Non-pigmented ciliary epithelial cell (primary cell): Measurements from ENCODE around the gene IMMP2L.
"Not testable (repeated sequence)": the region's sequence is repeated elsewhere in the genome, so short reads cannot be mapped to it uniquely, and the experiment has no call there.

Source experiments
- DNase-seq: peaks from one replicate; pipeline ENCODE4 v3.0.0-alpha.2; 2010; ENCODE audit warnings: low read depth

Gene IMMP2L

DNA sequence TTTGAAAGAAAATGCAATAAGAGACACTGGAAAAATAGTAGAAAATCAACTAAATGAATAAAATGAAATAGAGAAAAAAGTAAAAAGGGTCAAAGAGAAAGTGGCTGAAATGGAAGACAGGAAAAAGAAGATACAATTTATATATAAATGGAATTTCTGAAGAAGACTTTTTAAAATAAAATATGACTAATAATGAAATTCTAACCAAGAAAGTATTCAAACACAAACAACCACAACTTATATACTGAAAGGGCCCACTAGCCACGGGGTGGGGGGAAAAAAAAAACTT lies 232.1 kb downstream of the IMMP2L start:
- no peak for DNase-seq

DNA sequence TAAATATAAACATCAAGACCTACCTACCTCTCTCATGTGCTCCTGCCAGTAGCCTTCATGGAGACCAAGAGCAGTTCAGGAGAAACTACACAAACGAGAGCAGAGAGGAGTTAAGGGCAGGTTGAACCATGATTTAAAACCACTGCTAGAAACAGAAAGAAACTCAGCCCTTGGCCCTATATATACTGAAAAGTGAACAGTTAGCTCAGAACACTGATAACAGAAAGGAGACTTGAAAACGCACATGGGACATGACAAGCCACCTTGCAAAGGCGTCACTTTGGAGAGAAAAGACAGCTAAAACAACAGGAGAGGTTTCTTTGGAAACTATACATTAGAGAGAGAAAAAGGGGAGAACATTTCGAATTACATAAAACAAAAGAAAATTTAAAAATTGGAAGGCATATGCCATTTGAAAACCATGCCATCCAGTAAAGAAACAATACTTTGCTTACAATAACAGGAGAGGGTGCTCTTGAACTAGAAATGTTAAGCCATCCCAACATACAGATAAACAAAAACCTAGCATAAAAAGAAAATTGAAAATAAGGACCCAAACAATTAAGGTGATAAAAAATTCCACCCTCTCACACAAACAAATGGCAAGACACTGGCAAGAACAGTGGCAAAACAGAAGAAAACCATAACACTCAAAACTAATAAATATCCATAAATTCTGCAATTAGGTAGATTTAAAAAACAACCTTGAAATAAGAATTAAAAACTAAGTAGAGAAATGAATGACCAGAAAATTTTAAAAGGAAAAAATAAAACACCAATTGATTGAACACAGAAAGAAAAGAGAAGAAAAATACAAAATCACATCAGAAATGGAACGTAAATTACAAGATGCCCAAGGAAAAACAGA lies 232.7 kb downstream of the IMMP2L start:
- no peak for DNase-seq

DNA sequence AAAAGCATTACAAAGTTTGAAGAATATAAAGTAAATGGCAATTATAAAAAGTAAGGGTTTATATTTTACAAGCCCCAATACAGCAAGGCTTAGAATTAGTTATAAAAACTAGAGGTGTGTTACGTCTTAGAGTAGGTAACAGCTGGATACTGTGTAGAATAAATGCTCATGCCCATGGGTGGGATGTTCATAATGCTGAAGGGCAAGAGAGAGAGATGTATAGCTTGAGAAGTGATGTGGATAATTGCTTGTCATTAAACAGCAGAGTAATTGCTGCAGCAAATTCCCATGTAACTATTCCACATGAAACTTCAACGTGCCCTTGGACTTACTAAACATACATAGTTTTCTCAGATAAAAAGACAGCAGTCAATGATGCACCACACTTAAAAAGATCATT lies 233.8 kb downstream of the IMMP2L start:
- no peak for DNase-seq

DNA sequence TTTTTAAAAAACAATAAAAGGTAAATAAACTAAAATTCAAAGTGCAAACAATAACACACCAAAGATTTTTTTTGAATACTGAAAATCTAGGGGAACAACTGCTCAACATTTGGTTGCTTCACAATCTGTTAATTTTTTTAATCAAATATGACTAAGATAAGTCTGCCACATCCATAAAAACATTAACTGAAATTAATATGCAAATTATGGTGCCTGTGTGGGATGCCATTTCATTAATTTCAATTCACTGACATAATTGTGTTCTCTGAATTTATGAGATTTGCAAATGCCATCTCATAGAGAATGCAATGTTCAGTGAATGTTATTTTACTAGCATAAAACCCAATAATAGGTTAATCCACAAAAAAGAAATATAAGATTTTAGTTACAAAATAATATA lies 237.5 kb downstream of the IMMP2L start:
- DNase-seq, result no peak

DNA sequence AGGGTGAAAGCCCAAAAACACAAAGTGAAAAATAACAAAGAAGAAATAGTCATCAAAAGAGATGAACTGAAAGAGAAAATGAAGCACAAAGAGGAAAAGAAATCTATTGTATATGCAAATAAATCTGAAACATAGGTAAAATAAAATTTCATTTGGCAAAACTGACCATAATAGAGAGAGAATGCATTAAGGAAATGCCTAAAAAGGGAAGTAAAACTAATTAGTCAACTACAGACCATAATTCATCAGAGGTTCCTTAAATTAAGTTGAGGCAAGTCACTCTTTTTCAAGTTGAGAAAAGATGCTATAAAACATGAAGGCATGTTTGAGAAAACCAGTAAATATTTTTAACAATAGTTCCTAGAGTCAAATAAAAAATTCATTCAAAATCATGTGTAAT lies 238.1 kb downstream of the IMMP2L start:
- no peak for DNase-seq

DNA sequence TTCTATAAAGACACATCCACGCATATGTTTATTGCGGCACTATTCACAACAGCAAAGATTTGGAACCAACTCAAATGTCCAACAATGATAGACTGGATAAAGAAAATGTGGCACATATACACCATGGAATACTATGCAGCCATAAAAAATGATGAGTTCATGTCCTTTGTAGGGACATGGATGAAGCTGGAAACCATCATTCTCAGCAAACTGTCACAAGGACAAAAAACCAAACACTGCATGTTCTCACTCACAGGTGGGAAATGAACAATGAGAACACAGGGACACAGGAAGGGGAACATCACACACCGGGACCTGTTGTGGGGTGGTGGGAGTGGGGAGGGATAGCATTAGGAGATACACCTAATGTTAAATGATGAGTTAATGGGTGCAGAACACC lies 238.6 kb downstream of the IMMP2L start:
- not testable (repeated sequence) for DNase-seq

DNA sequence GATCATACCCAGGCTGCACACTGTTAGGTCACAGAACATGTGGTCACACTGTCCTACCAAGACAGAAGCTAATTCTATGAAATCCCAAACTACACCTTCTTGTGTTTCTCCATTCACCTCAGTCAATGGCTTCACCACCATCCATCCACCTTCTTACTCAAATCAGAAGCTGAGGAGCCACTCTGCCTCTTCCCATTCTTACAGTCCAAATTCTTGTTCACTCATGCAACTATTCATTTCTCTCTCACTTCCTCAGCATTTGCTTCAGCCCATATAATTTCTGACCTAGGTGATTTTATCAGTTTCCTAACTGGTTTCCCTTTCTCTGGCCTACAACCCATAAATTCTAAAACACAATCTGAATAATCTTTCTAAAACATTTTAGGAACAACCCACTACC lies 242.2 kb downstream of the IMMP2L start:
- no peak for DNase-seq

DNA sequence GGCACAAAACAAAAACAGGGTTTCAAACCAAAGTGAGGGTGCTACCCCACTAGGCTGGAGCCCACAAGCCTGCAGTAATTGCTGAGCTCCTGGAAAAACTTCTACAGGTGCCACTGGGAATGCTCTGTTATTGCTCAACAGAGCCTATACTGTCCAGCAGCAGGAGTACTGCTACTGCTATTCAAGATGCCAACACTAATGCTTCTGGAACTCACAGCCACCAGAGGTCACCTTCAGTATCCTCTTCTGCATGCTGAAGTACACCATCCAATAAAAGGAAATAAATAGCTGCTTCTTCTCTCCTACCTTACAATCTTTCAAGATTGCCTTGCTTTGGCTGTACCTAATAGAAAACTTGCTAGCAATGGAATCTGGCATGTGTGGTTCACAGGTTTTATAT lies 249.3 kb downstream of the IMMP2L start:
- DNase-seq, result no peak

DNA sequence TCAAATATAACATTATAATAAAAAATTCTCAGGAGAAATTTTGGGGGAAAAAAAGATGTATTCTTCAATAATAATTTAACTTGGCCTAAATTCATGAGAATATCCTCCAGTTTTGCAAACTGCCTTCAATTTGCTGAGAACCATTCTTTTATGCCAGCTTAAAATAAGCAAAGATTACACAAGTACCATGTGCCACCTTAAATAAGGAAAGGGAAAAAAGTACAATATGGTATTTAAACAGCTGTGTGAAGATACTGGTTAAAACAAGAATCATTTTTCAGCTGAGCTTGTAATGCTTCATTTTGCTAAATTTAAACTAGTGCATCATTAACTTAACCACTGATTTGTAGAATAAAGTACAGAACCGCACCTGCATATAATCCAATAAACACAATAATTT lies 253.6 kb downstream of the IMMP2L start:
- no peak for DNase-seq

DNA sequence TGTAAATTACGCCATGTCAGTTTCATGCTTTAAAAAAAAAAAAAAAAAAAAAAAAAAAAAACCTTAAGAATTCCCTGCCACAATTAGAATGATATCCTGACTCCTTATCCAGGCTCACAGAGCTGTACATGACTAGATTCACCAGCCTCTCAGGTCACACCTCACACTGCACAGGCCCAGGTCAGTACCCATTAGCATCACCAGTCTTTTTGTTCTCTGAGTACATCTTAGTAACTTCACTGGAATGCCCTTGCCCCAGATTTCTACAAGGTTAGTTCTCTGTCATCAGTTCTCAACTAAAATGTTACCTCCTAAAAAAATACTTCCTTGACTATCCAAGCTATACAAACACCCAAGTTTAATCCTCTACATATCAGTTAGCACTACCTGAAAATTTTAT lies 260.4 kb downstream of the IMMP2L start:
- no peak for DNase-seq

DNA sequence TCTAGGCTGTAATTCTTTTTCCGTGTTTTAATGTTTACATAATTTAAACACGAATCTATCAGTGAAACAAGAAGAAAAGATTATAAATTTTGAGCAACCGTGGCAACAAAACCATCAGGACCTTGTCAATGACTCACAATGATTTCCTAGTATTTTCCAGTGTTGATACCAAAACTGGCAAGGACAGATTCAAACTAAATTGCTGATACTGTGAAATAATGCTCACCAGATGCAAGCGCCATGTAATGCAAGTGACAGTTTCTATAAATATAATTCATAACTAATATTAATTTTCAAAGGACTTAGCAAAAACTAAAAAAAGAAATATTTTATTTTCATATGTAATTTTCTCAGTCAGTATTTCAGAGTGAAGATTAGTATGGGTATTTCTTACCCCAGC lies 267.8 kb downstream of the IMMP2L start:
- DNase-seq, result no peak

DNA sequence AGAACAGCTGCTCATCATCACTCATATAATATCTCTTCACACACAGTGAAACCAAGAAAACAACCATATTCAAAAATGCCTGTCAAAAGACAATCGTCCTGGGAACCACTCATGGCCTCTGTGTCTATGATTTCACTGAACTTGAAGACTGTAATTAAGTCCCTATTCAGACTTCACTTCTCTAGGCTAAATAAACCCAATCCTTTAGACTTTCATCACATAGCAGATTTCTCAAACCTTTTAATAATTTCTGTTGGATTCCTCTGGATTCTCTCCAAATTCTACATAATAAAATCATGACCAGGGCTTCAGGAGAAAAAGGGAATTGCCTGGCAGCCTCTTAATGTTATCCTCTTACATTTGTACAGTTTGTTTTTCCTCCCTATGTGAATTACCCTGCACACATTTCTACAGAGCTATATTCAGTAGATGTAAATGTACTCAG lies 270.2 kb downstream of the IMMP2L start:
- DNase-seq, result no peak

DNA sequence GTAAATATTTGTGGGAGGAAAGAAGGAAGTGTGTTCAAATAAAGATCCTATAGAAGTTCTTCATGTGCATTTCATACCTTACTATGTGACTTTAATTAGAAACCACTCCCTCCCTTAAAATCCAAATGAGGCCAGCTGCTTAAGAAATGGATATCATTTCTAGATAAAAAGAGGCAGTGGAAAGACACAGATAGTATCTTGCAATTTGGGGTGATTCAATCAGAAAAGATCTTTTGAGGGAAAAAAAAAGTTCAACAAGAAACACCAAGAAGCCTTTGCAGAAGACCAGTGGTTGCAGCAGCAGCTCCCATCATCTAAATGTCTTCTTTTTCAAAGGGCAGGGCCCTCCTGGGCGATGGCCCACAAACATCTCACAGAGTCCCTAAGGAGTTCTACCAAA lies 271.3 kb downstream of the IMMP2L start:
- no peak for DNase-seq

DNA sequence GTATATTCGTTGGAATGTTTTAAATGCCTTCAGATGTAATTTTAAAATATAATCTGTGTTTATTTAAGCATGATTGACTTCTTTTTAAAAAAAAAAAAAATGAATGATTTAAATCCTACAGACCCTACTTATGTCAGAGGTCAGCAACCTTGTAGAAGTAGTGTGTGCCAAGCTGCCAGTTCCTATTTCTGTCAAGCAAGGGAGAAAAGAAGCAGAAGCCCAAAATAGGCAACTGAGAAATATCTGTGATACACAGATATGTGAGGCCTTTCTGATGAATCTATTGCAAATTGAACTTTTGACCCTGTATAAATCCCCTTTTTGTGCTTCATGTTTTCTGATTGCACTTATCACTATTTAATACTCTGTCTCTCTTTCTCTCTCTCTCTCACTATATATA lies 271.9 kb downstream of the IMMP2L start:
- no peak for DNase-seq

DNA sequence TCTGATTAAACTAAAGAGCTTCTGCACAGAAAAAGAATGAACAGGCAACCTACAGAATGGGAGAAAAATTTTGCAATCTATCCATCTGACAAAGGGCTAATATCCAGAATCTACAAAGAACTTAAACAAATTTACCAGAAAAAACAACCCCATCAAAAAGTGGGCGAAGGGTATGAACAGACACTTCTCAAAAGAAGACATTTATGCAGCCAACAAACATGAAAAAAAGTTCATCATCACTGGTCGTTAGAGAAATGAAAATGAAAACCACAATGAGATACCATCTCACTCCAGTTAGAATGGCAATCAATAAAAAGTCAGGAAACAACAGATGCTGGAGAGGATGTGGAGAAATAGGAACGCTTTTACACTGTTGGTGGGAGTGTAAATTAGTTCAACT lies 273.9 kb downstream of the IMMP2L start:
- DNase-seq, result not testable (repeated sequence)

DNA sequence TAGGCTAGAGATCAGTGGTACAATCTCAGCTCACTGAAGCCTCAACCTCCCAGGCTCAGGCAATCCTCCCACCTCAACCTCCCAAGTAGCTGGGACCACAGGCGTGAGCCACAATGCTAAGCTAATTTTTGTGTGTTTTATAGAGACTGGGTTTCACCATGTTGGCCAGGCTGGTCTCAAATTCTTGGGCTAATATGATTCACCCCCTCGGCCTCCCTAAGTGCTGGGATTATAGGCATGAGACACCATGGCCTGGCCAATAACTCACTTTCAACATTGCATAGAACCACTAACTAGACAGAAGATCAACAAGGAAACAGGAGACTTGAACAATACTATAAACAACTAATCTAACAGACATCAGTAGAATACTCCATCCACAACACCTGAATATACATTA lies 279.7 kb downstream of the IMMP2L start:
- DNase-seq, result no peak

DNA sequence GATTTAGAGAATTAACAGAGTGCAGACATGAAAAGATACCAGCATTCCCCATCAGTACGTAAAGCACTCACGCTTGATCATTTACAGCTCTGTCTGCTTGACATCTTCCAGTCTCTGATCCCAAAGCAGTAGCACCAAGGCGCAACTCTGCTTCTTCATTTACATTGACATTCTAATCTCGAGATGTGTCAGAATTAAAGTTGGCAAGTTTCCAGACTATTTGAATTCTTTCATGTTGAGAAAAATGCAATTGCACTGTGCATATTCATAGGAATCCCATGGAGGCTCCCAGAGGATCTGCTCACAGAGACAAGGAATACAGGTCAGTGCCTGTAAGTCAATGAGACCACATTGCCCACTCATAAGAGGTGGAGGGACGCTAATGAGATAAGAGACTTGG lies 287.4 kb downstream of the IMMP2L start:
- no peak for DNase-seq

DNA sequence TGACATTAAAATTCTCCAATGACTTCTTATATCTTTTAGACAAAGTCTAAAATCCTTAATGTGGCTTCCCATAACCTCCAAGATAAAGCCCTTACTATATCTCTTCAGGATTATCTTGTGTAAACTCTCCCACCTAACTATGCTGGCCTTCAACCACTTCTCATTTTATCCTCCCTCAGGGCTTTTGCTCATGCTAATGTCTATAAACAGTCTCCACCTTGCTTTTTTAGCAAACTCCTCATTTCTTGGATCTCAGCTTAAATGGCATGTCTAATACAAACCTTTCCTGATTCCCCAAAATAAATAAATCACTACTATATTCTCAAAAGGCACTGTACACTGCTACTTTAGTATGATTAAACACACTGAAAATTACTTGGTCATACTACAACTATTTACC lies 290.2 kb downstream of the IMMP2L start:
- no peak for DNase-seq

DNA sequence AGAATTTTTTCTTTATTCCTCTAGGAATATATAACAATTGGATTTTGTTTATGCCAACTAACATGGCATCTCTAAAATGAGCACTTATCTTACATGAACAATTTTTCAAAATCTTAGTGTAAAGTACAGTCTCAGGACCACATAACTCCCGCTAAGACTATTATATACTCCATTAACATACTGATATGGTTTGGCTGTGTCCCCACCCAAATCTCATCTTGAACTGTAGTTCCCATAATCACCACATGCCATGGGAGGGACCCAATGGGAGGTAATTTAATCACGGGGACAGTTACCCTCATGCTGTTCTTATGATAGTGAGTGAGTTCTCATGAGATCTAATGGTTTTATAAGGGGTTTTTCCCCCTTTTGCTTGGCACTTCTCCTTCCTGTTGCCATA lies 291.5 kb downstream of the IMMP2L start:
- DNase-seq, result not testable (repeated sequence)

DNA sequence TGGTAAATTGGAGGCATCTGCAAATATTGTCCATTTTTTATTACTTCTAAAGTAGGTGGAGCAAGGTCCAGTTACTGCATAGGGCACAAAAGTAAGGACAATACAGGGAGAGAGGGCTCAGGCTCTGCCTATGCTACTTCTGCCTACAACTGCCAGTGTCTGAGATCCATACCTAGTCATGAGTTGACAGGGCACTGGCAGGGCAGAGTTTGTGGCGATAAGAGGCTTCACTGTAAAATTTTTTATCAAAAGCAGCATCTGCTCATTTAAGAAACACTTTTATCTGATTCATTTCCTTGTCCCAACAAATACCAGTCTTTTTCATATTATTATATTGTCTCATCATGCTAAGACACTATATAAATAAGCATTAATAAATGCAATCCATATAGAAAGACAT lies 293.4 kb downstream of the IMMP2L start:
- DNase-seq, result no peak

DNA sequence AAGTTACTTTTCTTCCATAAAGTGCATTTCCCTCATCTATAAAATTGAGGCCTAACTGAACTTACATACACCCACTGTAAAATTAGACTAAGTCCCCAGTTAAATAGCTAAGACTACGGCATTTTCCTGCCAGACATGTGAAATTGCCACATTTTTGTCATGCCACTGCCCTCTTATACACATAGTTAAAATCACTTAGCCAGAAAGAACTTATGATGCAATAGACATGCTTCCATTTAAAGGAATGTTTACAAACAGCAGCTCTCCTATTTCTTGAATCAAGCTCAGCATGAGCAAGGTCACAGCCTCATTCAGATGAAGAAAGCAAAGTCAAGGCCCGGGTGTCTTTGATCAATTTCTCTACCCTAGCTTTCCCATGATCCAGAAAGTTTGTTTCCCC lies 295.7 kb downstream of the IMMP2L start:
- peak; percentile 48 for DNase-seq

DNA sequence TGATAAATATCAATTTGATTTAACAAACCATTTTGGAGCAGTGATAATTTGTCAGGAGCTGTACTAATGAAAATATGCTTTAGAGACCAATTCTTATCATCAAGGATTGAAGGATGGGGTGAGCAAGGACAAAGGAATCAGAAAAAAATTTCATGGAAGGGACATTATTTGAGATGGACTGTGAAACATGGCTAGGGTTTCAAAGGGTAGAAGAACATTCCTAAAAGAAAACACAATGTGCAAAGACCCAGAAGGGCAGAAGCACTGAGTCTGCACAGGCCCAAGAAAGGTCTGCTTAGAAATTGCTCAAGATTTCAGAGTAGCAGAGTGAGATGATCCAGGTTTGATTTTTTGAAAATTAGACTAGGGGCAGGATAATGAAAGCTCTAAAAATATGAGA lies 296.9 kb downstream of the IMMP2L start:
- DNase-seq, result no peak

DNA sequence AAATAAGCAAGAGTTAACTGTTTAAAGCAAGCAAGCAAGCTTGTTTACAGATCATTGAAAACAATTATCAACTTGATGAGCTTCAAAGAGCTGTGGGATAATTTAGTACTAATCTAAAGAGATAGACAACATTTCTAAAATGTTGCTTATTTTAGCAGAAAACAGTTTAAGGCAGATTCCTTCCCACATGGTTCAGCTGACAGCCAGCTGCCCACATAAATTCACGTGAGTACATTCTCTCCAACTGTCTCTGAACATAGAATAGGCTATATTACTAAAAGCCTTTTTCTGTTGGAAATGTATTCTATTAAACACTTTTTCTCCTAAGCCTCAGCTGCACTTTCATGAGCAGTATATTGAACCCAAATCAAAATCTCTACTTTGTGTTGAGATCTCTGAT lies 297.3 kb downstream of the IMMP2L start:
- no peak for DNase-seq

DNA sequence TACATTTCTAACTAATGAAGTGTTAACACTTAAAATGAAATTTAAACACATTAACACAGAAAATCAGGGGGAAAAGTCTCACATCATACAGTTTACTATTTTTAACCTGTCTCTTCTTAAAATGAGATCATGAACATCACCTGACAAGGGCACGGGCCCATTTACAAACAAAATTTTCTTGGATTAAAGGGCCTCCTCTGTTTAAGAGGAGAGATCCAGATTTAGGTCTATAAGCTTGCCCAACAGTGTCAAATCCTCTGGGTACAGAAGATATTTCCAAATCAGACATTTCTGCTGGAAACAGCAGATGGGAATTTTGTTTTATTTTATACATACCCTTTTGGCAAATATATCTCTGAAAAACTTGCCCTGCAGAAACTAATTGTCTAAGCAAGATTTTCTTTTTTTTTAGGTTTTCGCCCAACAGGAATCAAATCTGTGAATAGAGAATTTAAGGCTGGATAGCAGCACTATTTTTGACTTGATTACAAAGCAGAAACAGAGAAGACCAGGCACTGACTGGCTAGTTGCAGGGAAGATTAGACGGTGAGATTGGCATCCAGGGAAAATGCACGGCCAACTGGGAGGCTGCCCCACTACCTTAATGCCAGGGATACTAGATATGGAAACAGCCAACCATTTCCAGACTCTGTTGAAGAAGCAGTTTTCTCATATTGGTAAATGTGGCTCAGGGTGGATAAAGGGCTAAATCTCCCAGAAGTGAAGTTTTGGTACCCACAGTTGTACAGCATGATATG lies 298.0 kb downstream of the IMMP2L start:
- no peak for DNase-seq
